ENCODE data around the gene RALGPS2. TPM values are rescaled to one million over a fixed set of nuclear protein-coding genes. Genes with fewer than 3 reads are reported as not detected.

The RALGPS2 gene
- polyA plus RNA-seq, 3 donors: 2.0 to 4.2 (median 2.3) TPM

- no peak for TF ChIP-seq CTCF (IDR thresholded peaks at IDR 0.05)
- H3K27ac Mint-ChIP-seq: no peak overlapping the region
- peaks cover 10 to 11% of the 10 kb centered on the region in 2 donors for H3K4me1 ChIP-seq (ENCODE audit: control insufficient read depth in 1 of 2, insufficient read depth in 2 of 2, low read length in 2 of 2)
- intact Hi-C loops (cut with micrococcal nuclease): no loop called here
- H3K36me3 ChIP-seq (replicated peaks in 1 of 2; ENCODE audit: control insufficient read depth in 1 of 2, insufficient read depth in 2 of 2, low read length in 2 of 2): no peaks in the 10 kb centered on the region
- H3K27me3 ChIP-seq (ENCODE audit: control insufficient read depth in 2 of 2, insufficient read depth in 2 of 2, low read length in 2 of 2): no peaks in the 10 kb centered on the region
- DNase-seq: no peak
- H4K20me1 ChIP-seq (ENCODE audit: insufficient read depth, low read length): no peaks in the 10 kb centered on the region
- H3K9me3 ChIP-seq (replicated peaks in 1 of 2; ENCODE audit: control insufficient read depth in 1 of 2, insufficient read depth in 1 of 2, low read length in 2 of 2): no peaks in the 10 kb centered on the region
- H2AFZ ChIP-seq (ENCODE audit: insufficient read depth, low read depth, low read length, poor library complexity, severe bottlenecking): no peak overlapping the region
- no peaks in the 10 kb centered on the region for H3K79me2 ChIP-seq (ENCODE audit: insufficient read depth, low read length)
- H3K36me3 Mint-ChIP-seq: peaks cover 0 to 2% of the 10 kb centered on the region in 2 donors
- no peak overlapping the region for H3K4me3 Mint-ChIP-seq
- H3K9ac ChIP-seq (ENCODE audit: insufficient read depth, low read length, poor library complexity, severe bottlenecking): no peak overlapping the region
- H3K4me3 ChIP-seq (replicated peaks in 1 of 3; ENCODE audit: low read depth in 2 of 3, low read length in 3 of 3): no peak overlapping the region
- H3K27ac ChIP-seq (ENCODE audit: low read depth in 1 of 2, low read length in 2 of 2): no peak overlapping the region
- no peak overlapping the region for H3K4me2 ChIP-seq (replicated peaks; ENCODE audit: extremely low read depth, low read length, poor library complexity, severe bottlenecking)
- H3K27me3 Mint-ChIP-seq (ENCODE audit: low read depth in 3 of 3): peaks cover 0 to 6% (median 3%) of the 10 kb centered on the region in 3 donors
- peaks cover 31% of the 10 kb centered on the region for H3K4me1 Mint-ChIP-seq
- H3K9me3 Mint-ChIP-seq: peaks cover 0 to 1% (median 0%) of the 10 kb centered on the region in 7 donors
- WGBS (ENCODE audit: insufficient coverage): 100% methylated on average over 2 of the region's 8 CpGs
These were observed 219.7 kb downstream of the RALGPS2 start for GRCh38 chr1:178944729-178945128.

DNA sequence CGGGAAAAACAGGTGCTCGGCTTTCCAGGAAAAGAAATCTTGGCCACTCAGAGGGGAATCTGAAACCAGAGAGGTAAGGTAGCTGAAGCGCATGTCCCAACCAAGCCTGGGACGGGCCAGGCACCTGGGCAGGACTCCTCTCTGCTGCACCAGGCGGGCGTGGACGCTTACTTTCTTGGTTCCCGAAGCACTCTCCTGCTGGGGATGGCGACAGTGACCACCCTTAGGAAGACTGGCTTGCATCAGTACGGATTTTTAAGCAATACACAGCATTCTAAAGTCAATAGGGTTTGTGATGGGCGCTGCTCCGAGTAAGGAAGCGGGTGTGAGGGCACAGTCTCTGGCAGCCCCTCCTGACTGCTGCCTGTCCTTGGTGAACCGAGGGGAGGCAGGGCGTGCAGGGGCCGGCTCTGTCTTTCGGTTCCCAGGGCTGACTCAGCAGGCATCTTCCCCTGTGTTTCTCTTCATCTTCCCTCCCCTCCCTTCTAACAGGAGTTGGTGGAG lies 220.8 kb downstream of the RALGPS2 start:
- Mint-ChIP-seq H3K27me3 (ENCODE audit: low read depth in 3 of 3) (peaks cover 0 to 6% (median 3%) of the 10 kb centered on the region in 3 donors), H3K27ac (no peak overlapping the region), H3K9me3 (peaks cover 0 to 1% (median 0%) of the 10 kb centered on the region in 7 donors), H3K4me1 (peaks cover 31% of the 10 kb centered on the region), H3K36me3 (peaks cover 0 to 2% of the 10 kb centered on the region in 2 donors), H3K4me3 (no peak overlapping the region)
- Histone ChIP-seq H3K27me3 (ENCODE audit: control insufficient read depth in 2 of 2, insufficient read depth in 2 of 2, low read length in 2 of 2) (no peaks in the 10 kb centered on the region), H3K9me3 (replicated peaks in 1 of 2; ENCODE audit: control insufficient read depth in 1 of 2, insufficient read depth in 1 of 2, low read length in 2 of 2) (no peaks in the 10 kb centered on the region), H3K4me3 (replicated peaks in 1 of 3; ENCODE audit: low read depth in 2 of 3, low read length in 3 of 3) (no peak overlapping the region), H2AFZ (ENCODE audit: insufficient read depth, low read depth, low read length, poor library complexity, severe bottlenecking) (no peak overlapping the region), H3K4me1 (ENCODE audit: control insufficient read depth in 1 of 2, insufficient read depth in 2 of 2, low read length in 2 of 2) (peaks cover 10 to 11% of the 10 kb centered on the region in 2 donors), H3K79me2 (ENCODE audit: insufficient read depth, low read length) (no peaks in the 10 kb centered on the region), H3K4me2 (replicated peaks; ENCODE audit: extremely low read depth, low read length, poor library complexity, severe bottlenecking) (no peak overlapping the region), H3K9ac (ENCODE audit: insufficient read depth, low read length, poor library complexity, severe bottlenecking) (no peak overlapping the region), H3K27ac (ENCODE audit: low read depth in 1 of 2, low read length in 2 of 2) (no peak overlapping the region), H4K20me1 (ENCODE audit: insufficient read depth, low read length) (no peaks in the 10 kb centered on the region), H3K36me3 (replicated peaks in 1 of 2; ENCODE audit: control insufficient read depth in 1 of 2, insufficient read depth in 2 of 2, low read length in 2 of 2) (no peaks in the 10 kb centered on the region)
- 73% methylated on average over 12 of the region's 17 CpGs for WGBS (ENCODE audit: insufficient coverage)
- intact Hi-C loops (cut with micrococcal nuclease): no loop called here
- DNase-seq: no peak
- TF ChIP-seq CTCF (IDR thresholded peaks at IDR 0.05): no peak
